ENCODE measurements around the gene ITM2B.
"Not testable (repeated sequence)": the region's sequence is repeated elsewhere in the genome, so short reads cannot be mapped to it uniquely, and the experiment has no call there.

Gene ITM2B

GRCh38 chr13:48231933-48232332, 1.1 kb upstream of the ITM2B start:
- H3K4me3 ChIP-seq (ENCODE audit: low read depth, low read length), result no peak overlapping the region
- H3K9ac ChIP-seq (ENCODE audit: low read depth, low read length), result no peak overlapping the region

GRCh38 chr13:48232420-48233045, 473 bp upstream of the ITM2B start:
- H3K36me3 ChIP-seq (ENCODE audit: control insufficient read depth, insufficient read depth, low read length), result no peaks in the 10 kb centered on the region
- H3K4me3 ChIP-seq (ENCODE audit: low read depth, low read length), result peak overlapping the region; percentile 80
- H3K9ac ChIP-seq (ENCODE audit: low read depth, low read length), result no peak overlapping the region
- no peaks in the 10 kb centered on the region for H3K9me3 ChIP-seq (ENCODE audit: control insufficient read depth, insufficient read depth, low read length)
- H3K4me1 ChIP-seq (ENCODE audit: control insufficient read depth, insufficient read depth, low read length), result peaks cover 9% of the 10 kb centered on the region
- H3K27me3 ChIP-seq (ENCODE audit: control insufficient read depth, insufficient read depth, low read length), result no peaks in the 10 kb centered on the region

More at GRCh38 chr13:48231933-48232332, 1.1 kb upstream of the ITM2B start:
- Histone ChIP-seq H3K27me3 (ENCODE audit: control insufficient read depth, insufficient read depth, low read length) (no peaks in the 10 kb centered on the region), H3K36me3 (ENCODE audit: control insufficient read depth, insufficient read depth, low read length) (no peaks in the 10 kb centered on the region), H3K9me3 (ENCODE audit: control insufficient read depth, insufficient read depth, low read length) (no peaks in the 10 kb centered on the region), H3K4me1 (ENCODE audit: control insufficient read depth, insufficient read depth, low read length) (peaks cover 9% of the 10 kb centered on the region)

DNA sequence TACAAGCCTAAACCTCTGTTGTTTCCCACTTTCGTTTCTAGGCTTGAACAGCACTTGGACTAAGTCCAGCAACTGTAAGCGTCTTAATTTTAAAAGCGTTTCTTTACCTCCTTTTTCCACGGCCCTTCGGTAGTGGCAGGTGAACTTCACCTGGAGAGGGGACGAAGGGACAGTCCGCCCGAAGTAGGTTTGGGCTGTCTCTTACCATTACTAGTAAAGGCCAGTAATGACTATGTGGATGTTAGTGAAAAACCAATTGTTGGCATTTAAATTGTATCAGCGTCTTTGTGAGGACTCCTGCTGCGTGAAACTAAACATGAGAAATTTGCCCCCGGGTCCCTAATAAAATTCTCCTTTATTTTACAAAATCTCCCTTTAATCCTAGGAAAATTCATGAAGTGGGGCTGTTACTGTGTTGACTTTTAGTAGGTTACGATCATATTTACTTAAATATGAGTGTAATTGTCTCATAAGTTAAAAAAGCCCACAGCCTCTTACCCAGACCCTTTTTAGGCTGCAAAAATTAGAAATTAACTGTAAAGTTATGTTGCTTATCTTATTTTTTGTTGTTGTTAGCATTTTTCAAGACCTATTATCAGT, 983 bp downstream of the ITM2B start:
- Histone ChIP-seq H3K4me1 (ENCODE audit: control insufficient read depth, insufficient read depth, low read length) (peaks cover 12% of the 10 kb centered on the region), H3K4me3 (ENCODE audit: low read depth, low read length) (peak overlapping the region; percentile 76), H3K9ac (ENCODE audit: low read depth, low read length) (peak overlapping the region; percentile 92), H3K36me3 (ENCODE audit: control insufficient read depth, insufficient read depth, low read length) (no peaks in the 10 kb centered on the region), H3K9me3 (ENCODE audit: control insufficient read depth, insufficient read depth, low read length) (no peaks in the 10 kb centered on the region), H3K27me3 (ENCODE audit: control insufficient read depth, insufficient read depth, low read length) (no peaks in the 10 kb centered on the region)

- Histone ChIP-seq H3K36me3 (ENCODE audit: control insufficient read depth, insufficient read depth, low read length) (no peaks in the 10 kb centered on the region), H3K4me3 (ENCODE audit: low read depth, low read length) (peak overlapping the region; percentile 76), H3K27me3 (ENCODE audit: control insufficient read depth, insufficient read depth, low read length) (no peaks in the 10 kb centered on the region), H3K9me3 (ENCODE audit: control insufficient read depth, insufficient read depth, low read length) (no peaks in the 10 kb centered on the region), H3K4me1 (ENCODE audit: control insufficient read depth, insufficient read depth, low read length) (peaks cover 12% of the 10 kb centered on the region), H3K9ac (ENCODE audit: low read depth, low read length) (no peak overlapping the region)
These were observed 1.7 kb downstream of the ITM2B start for GRCh38 chr13:48234566-48235340.

GRCh38 chr13:48235341-48236135, 2.5 kb downstream of the ITM2B start:
- Histone ChIP-seq H3K9me3 (ENCODE audit: control insufficient read depth, insufficient read depth, low read length) (no peaks in the 10 kb centered on the region), H3K9ac (ENCODE audit: low read depth, low read length) (no peak overlapping the region), H3K4me3 (ENCODE audit: low read depth, low read length) (peak overlapping the region; percentile 21), H3K36me3 (ENCODE audit: control insufficient read depth, insufficient read depth, low read length) (no peaks in the 10 kb centered on the region), H3K4me1 (ENCODE audit: control insufficient read depth, insufficient read depth, low read length) (peaks cover 12% of the 10 kb centered on the region), H3K27me3 (ENCODE audit: control insufficient read depth, insufficient read depth, low read length) (no peaks in the 10 kb centered on the region)

DNA sequence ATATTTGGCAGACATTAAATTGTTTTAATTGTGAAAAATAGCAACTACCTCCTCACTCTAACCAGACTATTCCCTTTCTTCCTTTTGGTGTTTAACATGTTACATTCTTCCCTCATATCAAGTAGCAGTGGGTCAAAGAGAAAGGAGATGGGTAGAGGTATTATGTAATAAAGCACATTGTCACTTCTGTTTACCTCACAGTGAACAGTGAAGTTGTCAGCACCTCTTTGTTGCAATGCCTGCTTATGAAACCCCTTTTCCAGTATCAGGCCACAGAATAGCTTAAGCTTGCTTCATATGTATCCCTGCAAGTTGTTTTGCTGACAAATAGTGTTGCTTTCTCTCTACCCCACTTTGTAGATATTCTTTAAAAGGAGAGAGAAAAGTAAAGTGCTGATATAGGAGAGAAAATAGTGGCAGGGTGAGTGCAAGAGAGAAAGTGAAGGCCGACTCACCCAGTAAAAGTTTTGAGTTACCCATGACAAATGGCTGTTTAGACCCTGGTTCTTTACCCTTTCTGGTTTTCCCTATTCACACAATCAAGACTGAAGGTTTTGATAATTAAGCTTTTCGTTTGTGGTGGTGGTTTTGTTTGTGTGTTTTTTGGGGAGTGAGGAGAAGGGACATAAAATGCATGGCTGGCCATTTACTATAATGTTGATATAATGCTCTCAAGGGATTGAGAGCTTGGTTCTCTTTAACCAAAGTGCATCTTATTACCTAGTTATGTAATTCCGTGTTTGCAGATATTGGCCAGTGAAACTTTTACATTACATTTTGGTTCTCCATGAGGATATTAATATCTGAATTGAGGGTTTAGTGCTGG, 3.7 kb downstream of the ITM2B start:
- Histone ChIP-seq H3K36me3 (ENCODE audit: control insufficient read depth, insufficient read depth, low read length) (no peaks in the 10 kb centered on the region), H3K4me1 (ENCODE audit: control insufficient read depth, insufficient read depth, low read length) (peaks cover 12% of the 10 kb centered on the region), H3K9me3 (ENCODE audit: control insufficient read depth, insufficient read depth, low read length) (no peaks in the 10 kb centered on the region), H3K27me3 (ENCODE audit: control insufficient read depth, insufficient read depth, low read length) (no peaks in the 10 kb centered on the region), H3K4me3 (ENCODE audit: low read depth, low read length) (no peak overlapping the region), H3K9ac (ENCODE audit: low read depth, low read length) (no peak overlapping the region)

DNA sequence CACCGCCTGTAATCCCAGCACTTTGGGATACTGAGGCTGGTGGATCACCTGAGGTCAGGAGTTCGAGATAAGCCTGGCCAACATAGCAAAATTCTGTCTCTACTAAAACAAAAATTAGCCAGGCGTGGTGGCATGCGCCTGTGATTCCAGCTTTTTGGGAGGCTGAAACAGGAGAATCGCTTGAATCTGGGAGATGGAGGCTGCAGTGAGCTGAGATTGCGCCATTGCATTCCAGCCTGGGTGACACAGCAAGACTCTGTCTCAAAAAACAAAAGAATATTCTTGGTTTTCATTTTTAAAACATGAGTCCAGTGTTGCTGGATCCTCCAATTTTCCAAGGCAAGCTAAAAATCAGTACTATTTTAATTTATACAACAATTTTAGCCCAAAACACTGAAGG, 6.4 kb downstream of the ITM2B start:
- H3K27me3 ChIP-seq (ENCODE audit: control insufficient read depth, insufficient read depth, low read length); H3K9ac ChIP-seq (ENCODE audit: low read depth, low read length); H3K9me3 ChIP-seq (ENCODE audit: control insufficient read depth, insufficient read depth, low read length); H3K36me3 ChIP-seq (ENCODE audit: control insufficient read depth, insufficient read depth, low read length); H3K4me3 ChIP-seq (ENCODE audit: low read depth, low read length); H3K4me1 ChIP-seq (ENCODE audit: control insufficient read depth, insufficient read depth, low read length): not testable (repeated sequence)

DNA sequence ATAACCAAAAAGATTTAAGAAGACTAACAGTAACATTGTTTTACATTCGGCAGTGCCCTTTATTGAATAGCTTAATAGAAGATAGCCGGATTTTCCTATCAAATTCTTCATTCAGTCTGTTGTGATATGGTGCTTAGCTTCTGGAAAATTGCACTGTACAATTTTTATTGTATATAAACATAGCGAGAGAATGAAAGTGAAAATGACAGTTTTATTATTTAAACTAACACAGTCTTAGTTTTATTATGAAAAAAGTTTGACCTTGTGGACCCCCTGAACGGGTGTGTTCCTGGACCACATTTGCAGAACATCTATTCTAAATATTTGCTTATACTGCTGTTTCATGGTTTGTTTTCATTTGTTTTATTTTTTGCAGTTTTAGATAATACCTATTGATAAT, 8.6 kb downstream of the ITM2B start:
- H3K27me3 ChIP-seq (ENCODE audit: control insufficient read depth, insufficient read depth, low read length), result no peaks in the 10 kb centered on the region
- H3K9ac ChIP-seq (ENCODE audit: low read depth, low read length), result no peak overlapping the region
- peaks cover 4% of the 10 kb centered on the region for H3K4me1 ChIP-seq (ENCODE audit: control insufficient read depth, insufficient read depth, low read length)
- no peaks in the 10 kb centered on the region for H3K9me3 ChIP-seq (ENCODE audit: control insufficient read depth, insufficient read depth, low read length)
- no peak overlapping the region for H3K4me3 ChIP-seq (ENCODE audit: low read depth, low read length)
- no peaks in the 10 kb centered on the region for H3K36me3 ChIP-seq (ENCODE audit: control insufficient read depth, insufficient read depth, low read length)

GRCh38 chr13:48242677-48243076, 9.7 kb downstream of the ITM2B start:
- Histone ChIP-seq H3K9me3 (ENCODE audit: control insufficient read depth, insufficient read depth, low read length) (no peaks in the 10 kb centered on the region), H3K4me1 (ENCODE audit: control insufficient read depth, insufficient read depth, low read length) (peaks cover 3% of the 10 kb centered on the region), H3K9ac (ENCODE audit: low read depth, low read length) (no peak overlapping the region), H3K4me3 (ENCODE audit: low read depth, low read length) (no peak overlapping the region), H3K36me3 (ENCODE audit: control insufficient read depth, insufficient read depth, low read length) (no peaks in the 10 kb centered on the region), H3K27me3 (ENCODE audit: control insufficient read depth, insufficient read depth, low read length) (no peaks in the 10 kb centered on the region)

DNA sequence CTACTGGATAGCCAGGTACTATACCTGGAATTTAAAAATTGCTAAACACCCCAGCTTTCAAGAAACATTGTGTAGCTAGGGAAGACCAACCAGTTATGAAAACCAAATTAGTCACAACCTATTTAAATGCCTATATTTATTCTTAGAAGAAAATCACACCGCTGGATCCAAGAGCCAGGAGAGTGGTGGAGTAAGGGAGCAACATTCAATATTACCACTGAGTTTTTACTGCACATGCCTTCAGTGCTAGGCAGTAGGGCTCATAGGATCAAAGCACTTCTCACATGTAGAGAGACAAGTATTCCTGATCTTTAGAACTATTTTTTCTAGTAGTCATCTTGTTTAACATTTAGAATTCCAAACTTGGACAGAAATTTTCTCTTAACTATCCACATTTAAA, 11.2 kb downstream of the ITM2B start:
- Histone ChIP-seq H3K9me3 (ENCODE audit: control insufficient read depth, insufficient read depth, low read length) (no peaks in the 10 kb centered on the region), H3K4me3 (ENCODE audit: low read depth, low read length) (no peak overlapping the region), H3K36me3 (ENCODE audit: control insufficient read depth, insufficient read depth, low read length) (no peaks in the 10 kb centered on the region), H3K4me1 (ENCODE audit: control insufficient read depth, insufficient read depth, low read length) (no peaks in the 10 kb centered on the region), H3K27me3 (ENCODE audit: control insufficient read depth, insufficient read depth, low read length) (no peaks in the 10 kb centered on the region), H3K9ac (ENCODE audit: low read depth, low read length) (no peak overlapping the region)

DNA sequence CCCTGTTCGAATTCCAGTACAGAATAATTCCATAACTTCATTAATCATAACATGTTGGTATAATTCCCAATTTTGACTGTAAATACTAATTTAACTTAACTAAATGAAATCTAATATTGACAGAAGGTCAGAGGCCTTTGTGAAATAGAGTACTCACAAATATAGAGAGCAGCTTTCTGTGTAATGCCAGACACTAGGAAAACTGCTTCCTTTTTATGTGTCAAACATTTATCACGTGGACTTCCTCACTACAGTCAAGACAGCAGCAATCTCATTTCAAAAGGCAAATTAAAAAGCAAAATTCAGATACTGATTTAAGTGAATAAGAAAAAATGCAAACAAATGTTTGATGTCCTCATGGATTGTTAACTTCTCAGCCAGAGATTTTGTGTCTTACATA, 13.1 kb downstream of the ITM2B start:
- H3K9ac ChIP-seq (ENCODE audit: low read depth, low read length), result no peak overlapping the region
- H3K9me3 ChIP-seq (ENCODE audit: control insufficient read depth, insufficient read depth, low read length), result no peaks in the 10 kb centered on the region
- no peaks in the 10 kb centered on the region for H3K4me1 ChIP-seq (ENCODE audit: control insufficient read depth, insufficient read depth, low read length)
- H3K4me3 ChIP-seq (ENCODE audit: low read depth, low read length), result no peak overlapping the region
- no peaks in the 10 kb centered on the region for H3K36me3 ChIP-seq (ENCODE audit: control insufficient read depth, insufficient read depth, low read length)
- no peaks in the 10 kb centered on the region for H3K27me3 ChIP-seq (ENCODE audit: control insufficient read depth, insufficient read depth, low read length)

All from iPS-15b (cell line).